BJ (cell line): ENCODE results near the gene PRSS2. TPM values are rescaled to one million over a fixed set of nuclear protein-coding genes. Genes with fewer than 3 reads are reported as not detected.
"Not testable (repeated sequence)": the region's sequence is repeated elsewhere in the genome, so short reads cannot be mapped to it uniquely, and the experiment has no call there.

ENCODE experiments used
- CTCF ChIA-PET: fragments of 350-600 bp; formaldehyde crosslinking; extraction: SDS; loops from one replicate; lab custom pipeline; 2021; ENCODE audit warnings: antibody characterized with exemption, inconsistent platforms; lab: Yijun Ruan, JAX
- POLR2A ChIA-PET: fragments of 300-600 bp; sonication (Branson Sonifier 250); formaldehyde crosslinking; extraction: SDS; loops from one replicate; lab custom pipeline; 2021; ENCODE audit warnings: antibody characterized with exemption; lab: Charles Lee
- DNase-seq: peaks from one replicate; pipeline ENCODE4 v3.0.0-alpha.2; 2011; ENCODE audit warnings: low read depth
- H3K27me3 ChIP-seq: 2 replicates; pipeline ENCODE4 v1.6.0; 2011; ENCODE audit warnings: low read length; ENCODE audit not compliant: control insufficient read depth, insufficient read depth
- H3K36me3 ChIP-seq: 2 replicates; pipeline ENCODE4 v1.5.1; 2011; ENCODE audit warnings: low read length; ENCODE audit not compliant: control insufficient read depth, insufficient read depth
- H3K4me3 ChIP-seq: 2 replicates; pipeline ENCODE4 v1.5.1; 2011; ENCODE audit warnings: low read depth, mild to moderate bottlenecking, control low read depth, low read length
- CTCF ChIP-seq: IDR thresholded peaks from 2 replicates; pipeline ENCODE4 v1.5.1; 2011; ENCODE audit warnings: low read depth, mild to moderate bottlenecking, control low read depth, inconsistent platforms, low read length, moderate library complexity; ENCODE audit not compliant: insufficient read depth
- polyA plus RNA-seq: library from polyadenylated mRNA; depleted of rRNA; stranded (reverse); fragments of >200 nt; gene quantifications from 2 replicates; pipeline ENCODE4 v1.2.3, GENCODE V29; 2011

PRSS2 gene
- polyA plus RNA-seq, 1 experiment, result not detected

GRCh38 chr7:142749218-142749993 is 21.4 kb upstream of the PRSS2 start, which contains the start of gene PRSS1:
PRSS1 (plus strand) TSS chr7:142749472; CDS start chr7:142749485, 13 bp downstream.
- Histone ChIP-seq H3K4me3 (no peak within 1 kb of the TSS), H3K36me3 (no peaks in the 10 kb centered on the region), H3K27me3 (peaks cover 8% of the 10 kb centered on the region)
- no peak for TF ChIP-seq CTCF
- no peak for DNase-seq
- ChIA-PET CTCF (interaction anchor here (1.2 kb wide), 1 partner anchor 62 kb away, joined by 3 read pairs; no protein-coding TSS in a partner anchor), POLR2A (no interaction called here)

- CTCF ChIA-PET, result interaction anchor here (1.0 to 1.2 kb wide), 2 partner anchors 33 to 61 kb away, joined by 3 read pairs; no protein-coding TSS in a partner anchor
- POLR2A ChIA-PET, result no interaction called here
These were observed 20.3 kb upstream of the PRSS2 start for GRCh38 chr7:142750321-142750938.

GRCh38 chr7:142751526-142752175 is 19.1 kb upstream of the PRSS2 start:
- CTCF ChIA-PET, DNase-seq, H3K4me3 ChIP-seq, H3K27me3 ChIP-seq, POLR2A ChIA-PET, H3K36me3 ChIP-seq: not testable (repeated sequence)

More at GRCh38 chr7:142750321-142750938, 20.3 kb upstream of the PRSS2 start:
- Histone ChIP-seq H3K27me3 (peaks cover 8% of the 10 kb centered on the region), H3K36me3 (no peaks in the 10 kb centered on the region), H3K4me3 (no peak overlapping the region)
- no peak for DNase-seq
- TF ChIP-seq CTCF, result no peak

GRCh38 chr7:142752376-142753225 is 18.2 kb upstream of the PRSS2 start:
- no peak for TF ChIP-seq CTCF
- H3K36me3 ChIP-seq, result no peaks in the 10 kb centered on the region
- no peak for DNase-seq
- peaks cover 5% of the 10 kb centered on the region for H3K27me3 ChIP-seq
- ChIA-PET POLR2A (no interaction called here), CTCF (interaction anchor here (1.1 kb wide), 1 partner anchor 41 kb away, joined by 3 read pairs; no protein-coding TSS in a partner anchor)
- H3K4me3 ChIP-seq, result no peak overlapping the region

GRCh38 chr7:142753366-142753765 is 17.4 kb upstream of the PRSS2 start:
- H3K27me3 ChIP-seq, result peaks cover 5% of the 10 kb centered on the region
- ChIA-PET CTCF (interaction anchor here (1.1 kb wide), 1 partner anchor 42 kb away, joined by 3 read pairs; no protein-coding TSS in a partner anchor), POLR2A (interaction anchor here (0.6 kb wide), 1 partner anchor 98 kb away, joined by 4 read pairs; no protein-coding TSS in a partner anchor)
- H3K36me3 ChIP-seq, result no peaks in the 10 kb centered on the region
- DNase-seq, result no peak
- H3K4me3 ChIP-seq, result no peak overlapping the region
- TF ChIP-seq CTCF, result no peak

- not testable (repeated sequence) for H3K27me3 ChIP-seq, DNase-seq, H3K4me3 ChIP-seq, H3K36me3 ChIP-seq
- ChIA-PET POLR2A (interaction anchor here (0.6 kb wide), 1 partner anchor 98 kb away, joined by 4 read pairs; no protein-coding TSS in a partner anchor), CTCF (interaction anchor here (1.1 kb wide), 1 partner anchor 42 kb away, joined by 3 read pairs; no protein-coding TSS in a partner anchor)
These were observed 16.8 kb upstream of the PRSS2 start for GRCh38 chr7:142753925-142754491.
